Stimulated activated naive CD8-positive, alpha-beta T cell treated with anti-CD3 and anti-CD28 coated beads, Interleukin-15, amount 100 ng/mL, for 72 hours (primary cell): ENCODE data around the gene LIAS.
"Not testable (repeated sequence)": the region's sequence is repeated elsewhere in the genome, so short reads cannot be mapped to it uniquely, and the experiment has no call there.

ENCODE experiments used
- ATAC-seq: fragments of 150-1000 bp; cut with Tn5 transposase; 2 replicates; pipeline ENCODE4 v1.10.0; 2021; ENCODE audit warnings: mild to moderate bottlenecking, moderate library complexity
- DNase-seq, 2 donors: peaks; one replicate each; pipeline ENCODE4 v3.0.0; 2021 to 2022
- H3K27ac Mint-ChIP-seq, 2 donors: one replicate each; pipeline ENCODE4 v1.8.0; 2022; ENCODE audit warnings: mild to moderate bottlenecking in 2 of 2, mixed read lengths in 2 of 2, moderate library complexity in 2 of 2
- H3K27me3 Mint-ChIP-seq: one replicate; pipeline ENCODE4 v1.8.0; 2022; ENCODE audit warnings: mixed read lengths
- H3K4me1 Mint-ChIP-seq: one replicate; pipeline ENCODE4 v1.8.0; 2022; ENCODE audit warnings: mild to moderate bottlenecking, mixed read lengths
- H3K4me3 Mint-ChIP-seq, 2 donors: one replicate each; pipeline ENCODE4 v1.8.0; 2022; ENCODE audit warnings: mild to moderate bottlenecking in 2 of 2, mixed read lengths in 2 of 2, moderate library complexity in 1 of 2
- H3K9me3 Mint-ChIP-seq, 2 donors: one replicate each; pipeline ENCODE4 v1.8.0; 2022; ENCODE audit warnings: mixed read lengths in 2 of 2

LIAS gene

GRCh38 chr4:39472396-39472795 lies 13.5 kb downstream of the LIAS start:
- no peak for ATAC-seq
- H3K9me3 Mint-ChIP-seq, result no peaks in the 10 kb centered on the region
- H3K27me3 Mint-ChIP-seq, result no peaks in the 10 kb centered on the region
- H3K27ac Mint-ChIP-seq, result no peak overlapping the region
- DNase-seq, result no peak
- H3K4me1 Mint-ChIP-seq, result peaks cover 8% of the 10 kb centered on the region
- no peak overlapping the region for H3K4me3 Mint-ChIP-seq

DNA sequence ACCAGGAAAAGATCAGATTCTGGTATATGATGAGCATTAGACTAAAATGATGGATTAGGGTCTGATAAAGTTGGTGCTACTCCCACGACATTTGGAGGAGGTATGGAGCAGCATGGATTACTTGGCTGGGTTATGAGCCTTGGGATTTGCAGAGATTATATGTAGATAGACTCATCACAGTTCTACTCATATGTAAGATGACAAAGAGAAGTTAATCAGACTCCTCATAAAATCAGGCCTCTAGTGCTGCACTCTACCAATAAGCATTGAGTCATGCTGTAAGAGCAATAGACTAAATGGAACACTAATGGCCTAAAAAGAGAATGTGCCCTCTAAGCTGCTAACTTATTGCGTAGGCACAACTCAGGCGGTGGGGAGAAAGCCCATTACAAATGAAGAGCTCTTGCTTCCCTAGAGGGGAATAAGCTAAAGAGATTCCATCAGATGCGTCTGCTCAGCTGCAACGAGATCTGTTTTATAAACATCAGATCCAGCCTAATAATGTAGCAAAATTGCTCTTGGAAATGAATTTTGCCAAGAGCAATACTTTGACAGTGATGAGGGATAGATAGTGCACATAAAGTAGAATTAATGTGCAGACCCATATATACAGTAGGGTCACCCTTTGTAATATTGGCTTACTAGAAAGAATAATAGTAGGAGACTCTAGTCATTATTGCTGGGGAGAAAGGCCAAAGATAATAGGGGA lies 17.5 kb downstream of the LIAS start:
- Mint-ChIP-seq H3K27me3 (no peaks in the 10 kb centered on the region), H3K27ac (no peak overlapping the region), H3K4me3 (no peak overlapping the region), H3K9me3 (no peaks in the 10 kb centered on the region), H3K4me1 (no peaks in the 10 kb centered on the region)
- no peak for DNase-seq
- ATAC-seq, result no peak

DNA sequence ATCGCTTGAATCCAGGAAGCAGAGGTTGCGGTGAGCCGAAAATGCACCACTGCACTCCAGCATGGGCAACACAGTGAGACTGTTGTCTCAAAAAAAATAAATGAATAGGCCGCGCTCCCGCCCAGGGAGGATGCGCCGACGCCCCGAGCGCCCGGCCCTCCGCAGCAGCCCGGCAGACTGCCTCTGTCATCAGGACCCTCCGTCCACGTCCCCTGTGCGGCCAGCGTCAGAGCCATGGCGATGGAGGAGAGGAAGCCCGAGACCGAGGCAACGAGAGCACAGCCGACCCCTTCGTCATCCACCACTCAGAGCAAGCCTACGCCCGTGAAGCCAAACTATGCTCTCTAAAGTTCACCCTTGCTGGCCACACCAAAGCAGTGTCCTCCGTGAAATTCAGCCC lies 21.4 kb downstream of the LIAS start:
- DNase-seq, result no peak
- Mint-ChIP-seq H3K4me1 (no peaks in the 10 kb centered on the region), H3K27ac (no peak overlapping the region), H3K4me3 (no peak overlapping the region), H3K27me3 (no peaks in the 10 kb centered on the region), H3K9me3 (peaks cover 0 to 7% of the 10 kb centered on the region in 2 donors)
- no peak for ATAC-seq

GRCh38 chr4:39480902-39481695 lies 22.2 kb downstream of the LIAS start:
- no peak for ATAC-seq
- no peaks in the 10 kb centered on the region for H3K4me1 Mint-ChIP-seq
- DNase-seq, result no peak
- peaks cover 0 to 7% of the 10 kb centered on the region in 2 donors for H3K9me3 Mint-ChIP-seq
- no peaks in the 10 kb centered on the region for H3K27me3 Mint-ChIP-seq
- H3K27ac Mint-ChIP-seq, result no peak overlapping the region
- no peak overlapping the region for H3K4me3 Mint-ChIP-seq

DNA sequence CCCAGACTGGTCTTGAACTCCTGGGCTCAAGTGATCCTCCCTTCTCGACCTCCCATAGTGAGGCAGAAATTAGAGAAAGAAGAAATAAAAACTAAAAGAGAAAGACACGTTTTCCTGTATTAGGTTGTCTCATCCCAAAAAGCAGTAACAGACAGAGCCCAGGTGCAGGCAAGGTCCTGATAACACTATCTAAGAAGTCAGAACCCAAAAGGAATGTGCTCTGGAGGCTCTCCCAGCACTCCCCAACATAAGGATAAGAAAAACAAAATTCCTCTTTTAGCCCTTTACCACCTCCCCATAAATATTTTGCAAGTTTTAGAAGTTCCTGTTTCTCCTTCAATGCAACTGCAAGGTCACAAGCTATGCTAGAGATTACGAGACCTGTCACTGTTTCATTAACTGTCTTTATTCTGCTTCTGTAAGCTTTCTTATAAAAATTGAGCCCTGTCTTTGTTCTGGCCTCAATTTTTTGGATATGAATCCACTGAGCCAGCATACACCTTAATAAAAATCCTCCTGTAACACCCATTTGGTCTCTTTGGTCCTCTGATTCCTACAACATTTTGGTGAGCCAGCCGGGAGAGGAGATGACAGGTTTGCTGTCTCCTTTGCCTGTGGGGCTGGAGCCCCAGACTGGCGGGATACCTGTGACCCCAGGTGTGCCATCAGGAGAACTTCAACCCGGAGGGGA lies 25.9 kb downstream of the LIAS start:
- H3K4me3 Mint-ChIP-seq, result no peak overlapping the region
- H3K27ac Mint-ChIP-seq, result no peak overlapping the region
- ATAC-seq, result no peak
- no peaks in the 10 kb centered on the region for H3K27me3 Mint-ChIP-seq
- H3K9me3 Mint-ChIP-seq, result peaks cover 0 to 7% of the 10 kb centered on the region in 2 donors
- DNase-seq, result no peak
- no peaks in the 10 kb centered on the region for H3K4me1 Mint-ChIP-seq

DNA sequence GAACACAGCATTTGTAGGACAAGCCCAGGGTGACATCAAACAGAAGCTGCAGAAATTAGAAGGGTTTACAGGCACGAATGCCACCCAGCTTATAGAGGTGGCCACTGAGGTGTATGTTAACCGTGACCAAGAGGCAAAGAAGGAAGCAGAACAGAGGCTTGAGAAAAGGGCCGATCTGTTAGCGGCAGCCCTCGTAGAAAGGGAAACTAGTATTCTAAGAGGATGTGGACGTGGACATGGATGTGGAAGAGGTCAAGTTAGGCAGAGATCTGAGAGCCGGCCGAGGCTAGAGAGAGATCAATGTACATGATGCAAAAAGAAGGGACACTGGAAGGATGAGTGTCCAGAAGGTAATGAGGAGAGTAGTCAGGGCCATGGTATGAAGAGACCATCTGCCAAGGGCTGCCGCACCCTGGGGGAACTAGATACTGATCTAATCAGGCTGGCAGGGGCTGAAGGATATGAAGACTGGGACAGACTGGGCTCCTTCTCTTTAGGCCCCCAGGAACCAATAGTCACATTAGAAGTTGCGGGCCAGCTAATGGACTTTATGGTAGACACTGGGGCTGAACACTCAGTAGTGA lies 27.5 kb downstream of the LIAS start:
- DNase-seq (no peak), ATAC-seq (no peak)
- no peaks in the 10 kb centered on the region for H3K27me3 Mint-ChIP-seq
- H3K27ac Mint-ChIP-seq, result no peak overlapping the region
- peaks cover 0 to 7% of the 10 kb centered on the region in 2 donors for H3K9me3 Mint-ChIP-seq
- H3K4me1 Mint-ChIP-seq, result no peaks in the 10 kb centered on the region
- no peak overlapping the region for H3K4me3 Mint-ChIP-seq

DNA sequence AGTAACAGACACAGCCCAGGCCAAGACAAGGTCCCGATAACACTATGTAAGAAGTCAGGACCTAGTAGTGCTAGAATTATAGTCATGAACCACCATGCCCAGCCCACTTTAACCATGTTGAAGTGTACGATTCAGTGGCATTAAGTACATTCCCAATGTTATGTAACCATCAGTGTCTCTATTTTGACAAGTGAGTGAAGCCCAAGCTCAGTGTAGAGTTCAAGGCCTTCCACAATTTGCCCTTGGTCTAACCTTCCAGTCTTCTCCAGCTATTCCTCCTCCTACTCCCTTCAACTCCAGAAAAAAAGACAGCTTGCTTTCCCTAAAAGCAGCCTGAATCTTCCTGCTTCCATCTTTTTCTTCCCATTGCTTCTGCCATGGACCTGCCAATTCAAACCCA lies 31.5 kb downstream of the LIAS start:
- Mint-ChIP-seq H3K9me3 (no peaks in the 10 kb centered on the region), H3K27ac (no peak overlapping the region), H3K27me3 (no peaks in the 10 kb centered on the region), H3K4me1 (no peaks in the 10 kb centered on the region), H3K4me3 (no peak overlapping the region)
- ATAC-seq (no peak), DNase-seq (no peak)

GRCh38 chr4:39494354-39494753 lies 35.5 kb downstream of the LIAS start:
- no peak overlapping the region for H3K4me3 Mint-ChIP-seq
- no peak for DNase-seq
- H3K4me1 Mint-ChIP-seq, result no peaks in the 10 kb centered on the region
- H3K27ac Mint-ChIP-seq, result no peak overlapping the region
- no peaks in the 10 kb centered on the region for H3K27me3 Mint-ChIP-seq
- ATAC-seq, result no peak
- H3K9me3 Mint-ChIP-seq, result no peaks in the 10 kb centered on the region

DNA sequence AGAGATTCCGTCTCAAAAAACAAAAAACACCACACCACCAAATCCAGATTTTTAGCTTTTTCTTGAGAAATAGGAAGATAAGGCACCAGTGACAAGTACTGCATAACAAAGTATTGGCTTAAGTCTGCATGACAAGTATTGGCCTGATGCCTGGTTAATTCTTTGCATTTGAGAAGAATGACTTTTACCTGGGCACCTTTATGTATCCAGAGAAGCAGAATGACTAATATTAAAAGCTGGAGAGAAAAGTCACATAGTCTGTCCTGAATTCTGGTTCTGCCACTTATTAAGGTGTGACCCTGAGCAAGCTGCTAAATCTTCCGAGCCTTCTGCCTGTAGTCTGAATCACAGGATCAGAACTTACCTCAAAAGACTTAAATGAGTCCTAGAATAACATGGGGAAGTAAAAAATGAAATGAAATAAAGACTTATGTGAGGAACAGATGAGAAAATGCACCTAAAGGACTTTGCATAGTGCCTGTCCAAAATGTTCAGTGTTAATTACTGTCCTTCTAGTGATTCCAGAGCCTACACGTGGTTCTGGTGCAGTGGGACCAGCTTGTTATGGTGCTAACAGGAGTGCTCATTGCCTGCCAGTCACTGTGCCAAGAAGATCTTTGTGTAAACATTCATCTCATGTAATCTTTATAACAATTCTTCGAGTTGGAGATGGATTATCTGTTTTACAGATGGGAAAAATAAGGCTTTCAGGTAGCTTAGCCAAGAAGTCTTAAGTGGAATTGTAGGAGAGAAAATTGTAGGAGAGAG lies 36.8 kb downstream of the LIAS start:
- ATAC-seq, result no peak
- Mint-ChIP-seq H3K27me3 (no peaks in the 10 kb centered on the region), H3K9me3 (no peaks in the 10 kb centered on the region), H3K27ac (no peak overlapping the region), H3K4me1 (no peaks in the 10 kb centered on the region), H3K4me3 (no peak overlapping the region)
- DNase-seq, result no peak

GRCh38 chr4:39497909-39498726 lies 39.3 kb downstream of the LIAS start:
- Mint-ChIP-seq H3K4me3 (no peak overlapping the region), H3K27ac (no peak overlapping the region), H3K27me3 (no peaks in the 10 kb centered on the region), H3K9me3 (no peaks in the 10 kb centered on the region), H3K4me1 (no peaks in the 10 kb centered on the region)
- ATAC-seq (no peak), DNase-seq (no peak)

- Mint-ChIP-seq H3K27me3 (no peaks in the 10 kb centered on the region), H3K9me3 (no peaks in the 10 kb centered on the region), H3K4me1 (no peaks in the 10 kb centered on the region), H3K27ac (no peak overlapping the region), H3K4me3 (no peak overlapping the region)
- DNase-seq (no peak), ATAC-seq (no peak)
Observed at GRCh38 chr4:39498727-39499020, 39.8 kb downstream of the LIAS start.

GRCh38 chr4:39502019-39502663 lies 43.3 kb downstream of the LIAS start:
- no peak for ATAC-seq
- no peak for DNase-seq
- no peak overlapping the region for H3K4me3 Mint-ChIP-seq
- no peaks in the 10 kb centered on the region for H3K9me3 Mint-ChIP-seq
- H3K27me3 Mint-ChIP-seq, result no peaks in the 10 kb centered on the region
- no peak overlapping the region for H3K27ac Mint-ChIP-seq
- no peaks in the 10 kb centered on the region for H3K4me1 Mint-ChIP-seq

DNA sequence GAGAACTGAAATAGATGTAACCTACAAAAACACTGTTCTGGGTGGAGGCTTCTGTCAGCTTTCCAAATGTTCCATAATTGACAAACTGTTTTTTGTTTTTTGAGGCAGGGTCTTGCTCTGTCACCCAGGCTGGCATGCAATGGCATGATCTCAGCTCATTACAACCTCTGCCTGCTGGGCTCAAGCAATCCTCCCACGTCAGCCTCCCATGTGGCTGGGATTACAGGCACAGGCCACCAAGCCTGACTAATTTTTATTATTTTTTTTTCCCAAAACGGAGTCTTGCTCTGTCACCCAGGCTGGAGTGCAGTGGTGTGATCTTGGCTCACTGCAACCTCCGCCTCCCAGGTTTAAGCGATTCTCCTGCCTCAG lies 43.8 kb downstream of the LIAS start:
- not testable (repeated sequence) for H3K27ac Mint-ChIP-seq, H3K27me3 Mint-ChIP-seq, ATAC-seq, H3K4me3 Mint-ChIP-seq, H3K4me1 Mint-ChIP-seq, DNase-seq, H3K9me3 Mint-ChIP-seq

DNA sequence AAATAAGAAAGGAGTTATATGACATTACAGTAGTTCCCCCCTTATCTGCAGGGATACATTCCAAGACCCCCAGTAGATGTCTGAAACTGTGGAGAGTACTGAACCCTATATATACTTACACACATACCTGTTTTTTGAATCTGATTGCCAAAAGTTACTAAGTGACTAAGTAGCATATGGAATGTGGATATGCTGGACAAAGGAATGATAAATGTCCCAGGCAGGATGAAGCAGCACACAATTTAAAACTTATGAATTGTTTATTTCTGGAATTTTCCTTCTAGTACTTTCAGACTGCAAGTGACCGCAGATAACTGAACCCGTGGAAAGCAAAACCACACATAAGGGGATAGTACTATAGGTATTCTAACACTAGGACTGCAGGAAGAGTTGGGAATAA lies 45.7 kb downstream of the LIAS start:
- ATAC-seq (no peak), DNase-seq (no peak)
- no peaks in the 10 kb centered on the region for H3K4me1 Mint-ChIP-seq
- H3K27ac Mint-ChIP-seq, result no peak overlapping the region
- H3K27me3 Mint-ChIP-seq, result no peaks in the 10 kb centered on the region
- no peak overlapping the region for H3K4me3 Mint-ChIP-seq
- no peaks in the 10 kb centered on the region for H3K9me3 Mint-ChIP-seq
